Measurements from ENCODE around the gene RGP1.

RGP1 gene

DNA sequence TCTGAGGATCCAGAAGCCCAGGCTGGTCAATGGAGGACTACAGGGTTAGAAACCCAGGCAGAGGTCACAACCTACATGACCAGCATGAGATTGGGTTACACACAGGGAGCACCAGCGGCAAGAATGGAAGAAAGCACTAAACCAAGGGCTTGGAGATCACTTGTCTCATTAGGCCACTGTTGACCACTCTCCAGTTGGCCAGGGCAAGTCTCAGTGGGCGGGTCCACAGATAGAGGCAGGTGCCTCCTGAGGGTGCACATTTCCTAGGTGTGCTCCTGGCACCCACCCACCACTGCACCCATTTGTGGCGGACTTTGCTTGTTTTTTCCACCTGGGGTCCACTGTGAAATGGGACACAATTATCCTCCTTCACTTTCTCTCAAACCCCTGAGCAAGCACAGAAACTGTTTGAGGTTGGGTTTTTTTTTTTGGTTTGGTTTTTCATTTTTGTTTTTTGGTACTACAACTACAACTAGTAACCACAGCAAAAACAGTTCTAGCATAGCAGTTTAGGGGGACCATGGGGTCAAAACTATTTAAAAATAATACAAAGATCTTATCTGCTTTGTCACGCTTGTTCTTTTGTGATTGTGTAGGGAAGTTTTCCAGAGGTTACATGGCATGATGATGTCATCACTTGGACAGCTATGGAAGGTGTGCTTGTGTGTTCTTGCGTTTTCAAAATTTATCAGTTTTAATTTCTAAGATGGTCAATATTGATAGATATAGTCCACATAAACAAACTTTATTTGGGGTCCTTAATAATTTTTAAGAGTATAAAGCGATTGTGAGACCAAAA, 48.4 kb downstream of the RGP1 start:
- TF ChIP-seq, protein P1, sequence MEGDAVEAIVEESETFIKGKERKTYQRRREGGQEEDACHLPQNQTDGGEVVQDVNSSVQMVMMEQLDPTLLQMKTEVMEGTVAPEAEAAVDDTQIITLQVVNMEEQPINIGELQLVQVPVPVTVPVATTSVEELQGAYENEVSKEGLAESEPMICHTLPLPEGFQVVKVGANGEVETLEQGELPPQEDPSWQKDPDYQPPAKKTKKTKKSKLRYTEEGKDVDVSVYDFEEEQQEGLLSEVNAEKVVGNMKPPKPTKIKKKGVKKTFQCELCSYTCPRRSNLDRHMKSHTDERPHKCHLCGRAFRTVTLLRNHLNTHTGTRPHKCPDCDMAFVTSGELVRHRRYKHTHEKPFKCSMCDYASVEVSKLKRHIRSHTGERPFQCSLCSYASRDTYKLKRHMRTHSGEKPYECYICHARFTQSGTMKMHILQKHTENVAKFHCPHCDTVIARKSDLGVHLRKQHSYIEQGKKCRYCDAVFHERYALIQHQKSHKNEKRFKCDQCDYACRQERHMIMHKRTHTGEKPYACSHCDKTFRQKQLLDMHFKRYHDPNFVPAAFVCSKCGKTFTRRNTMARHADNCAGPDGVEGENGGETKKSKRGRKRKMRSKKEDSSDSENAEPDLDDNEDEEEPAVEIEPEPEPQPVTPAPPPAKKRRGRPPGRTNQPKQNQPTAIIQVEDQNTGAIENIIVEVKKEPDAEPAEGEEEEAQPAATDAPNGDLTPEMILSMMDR (IDR thresholded peaks at IDR 0.05; ENCODE audit: low read depth, low read length, missing control alignments): no peak
- H3K4me3 ChIP-seq (replicated peaks; ENCODE audit: low read depth, low read length): no peak overlapping the region
- no peak for DNase-seq (ENCODE audit: extremely low read depth, low read depth)

DNA sequence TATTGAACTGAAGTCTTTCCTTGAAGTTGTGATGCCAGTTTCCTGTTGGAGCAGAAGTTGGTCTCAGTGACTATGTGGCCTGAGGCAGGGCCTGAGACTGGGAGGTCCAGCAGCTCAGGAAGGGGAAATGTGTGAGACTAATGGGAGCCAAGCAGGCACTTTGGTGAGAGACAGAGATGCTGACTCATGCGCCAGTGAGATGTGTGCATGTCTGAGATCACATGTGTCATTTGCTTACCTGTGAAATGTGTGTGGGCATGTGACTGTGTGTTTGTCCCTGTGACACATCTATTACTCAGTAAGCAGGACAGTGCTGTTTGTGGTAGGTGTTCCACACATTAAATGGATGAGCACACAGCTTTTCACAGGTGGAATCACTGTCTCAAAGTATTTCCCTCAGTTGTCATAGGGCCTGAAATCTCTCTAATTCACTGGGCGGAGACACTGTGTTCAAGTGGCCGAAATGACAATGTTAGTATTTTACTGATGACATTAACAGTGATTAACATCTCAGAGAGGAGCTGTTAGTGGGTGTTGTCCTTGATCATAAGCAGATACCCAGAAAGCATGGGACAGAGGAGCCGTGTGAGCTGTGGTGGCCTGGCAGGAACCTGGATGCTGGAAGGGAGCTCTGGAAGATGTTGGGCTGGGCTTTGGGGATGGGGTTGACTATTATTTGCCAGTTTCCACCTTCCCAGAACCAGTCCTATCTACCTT, 49.7 kb downstream of the RGP1 start:
- no peak overlapping the region for H3K4me3 ChIP-seq (replicated peaks; ENCODE audit: low read depth, low read length)
- TF ChIP-seq, protein P1 (IDR thresholded peaks at IDR 0.05; ENCODE audit: low read depth, low read length, missing control alignments): no peak
- DNase-seq (ENCODE audit: extremely low read depth, low read depth): no peak

- no peak overlapping the region for H3K4me3 ChIP-seq (replicated peaks; ENCODE audit: low read depth, low read length)
- TF ChIP-seq, protein P1 (IDR thresholded peaks at IDR 0.05; ENCODE audit: low read depth, low read length, missing control alignments): no peak
- no peak for DNase-seq (ENCODE audit: extremely low read depth, low read depth)
Observed at GRCh38 chr9:35800530-35800929, 51.4 kb downstream of the RGP1 start.

DNA sequence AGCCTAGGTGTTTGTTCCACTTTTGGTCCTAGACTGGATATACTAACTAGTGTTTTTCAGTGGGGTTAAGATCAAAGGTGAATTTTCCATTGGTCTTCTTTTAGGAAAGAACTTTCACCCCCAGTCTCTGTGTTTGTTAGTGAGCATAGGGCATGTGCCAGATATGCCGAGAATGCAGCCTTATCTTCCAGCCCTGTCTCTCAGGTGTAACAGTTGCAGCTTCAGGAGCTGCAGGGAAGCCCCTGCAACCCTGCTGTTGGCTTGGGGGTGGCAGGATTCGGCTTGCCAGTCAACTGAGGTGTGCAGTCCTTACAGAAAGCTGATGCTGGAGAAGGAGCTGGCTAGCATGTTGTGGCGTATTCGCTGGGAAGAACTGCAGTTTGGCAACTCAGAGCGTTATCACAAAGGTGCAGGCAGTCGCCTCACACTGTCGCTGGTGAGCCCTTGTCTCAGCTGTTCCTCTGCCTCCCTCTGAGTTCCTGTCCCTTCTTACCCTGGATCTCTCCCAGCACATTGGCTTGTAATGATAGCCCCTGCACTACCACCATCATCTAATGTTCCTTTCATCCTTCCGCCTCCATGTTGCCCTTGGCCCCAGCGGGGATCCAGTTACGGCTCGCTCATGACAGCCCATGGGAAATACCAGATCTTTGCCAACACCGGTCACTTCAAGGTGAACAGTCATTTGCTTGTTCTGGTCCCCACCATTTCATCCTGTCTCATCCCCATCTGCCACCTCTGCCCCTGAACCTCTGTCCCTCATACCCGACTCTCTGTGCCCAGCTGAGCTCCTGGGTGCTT, 52.4 kb downstream of the RGP1 start:
- no peak overlapping the region for H3K4me3 ChIP-seq (replicated peaks; ENCODE audit: low read depth, low read length)
- TF ChIP-seq, protein P1 (IDR thresholded peaks at IDR 0.05; ENCODE audit: low read depth, low read length, missing control alignments): no peak
- no peak for DNase-seq (ENCODE audit: extremely low read depth, low read depth)

DNA sequence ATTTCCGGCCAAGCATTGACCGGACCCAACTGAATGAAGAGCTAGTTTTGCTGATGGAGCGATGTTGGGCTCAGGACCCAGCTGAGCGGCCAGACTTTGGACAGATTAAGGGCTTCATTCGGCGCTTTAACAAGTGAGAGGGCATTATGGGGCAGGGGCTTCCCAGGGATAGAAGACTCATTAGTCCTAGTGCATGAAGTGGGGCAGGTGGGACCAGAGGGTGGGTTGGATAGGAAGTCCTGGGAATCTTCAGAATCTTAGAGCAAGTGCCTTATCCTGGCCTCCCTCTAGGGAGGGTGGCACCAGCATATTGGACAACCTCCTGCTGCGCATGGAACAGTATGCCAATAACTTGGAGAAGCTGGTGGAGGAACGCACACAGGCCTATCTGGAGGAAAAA, 57.0 kb downstream of the RGP1 start:
- TF ChIP-seq, protein P1 (IDR thresholded peaks at IDR 0.05; ENCODE audit: low read depth, low read length, missing control alignments): no peak
- H3K4me3 ChIP-seq (replicated peaks; ENCODE audit: low read depth, low read length): no peak overlapping the region
- no peak for DNase-seq (ENCODE audit: extremely low read depth, low read depth)
